HEK293 (cell line): ENCODE measurements around the gene TMTC1.

ENCODE experiments used
- CTCF ChIA-PET: fragments of 350-600 bp; formaldehyde crosslinking; extraction: SDS; loops from one replicate; lab custom pipeline; 2021; ENCODE audit warnings: antibody characterized with exemption; lab: Yijun Ruan, JAX
- POLR2A ChIA-PET: fragments of 300-600 bp; formaldehyde crosslinking; extraction: SDS; loops from one replicate; lab custom pipeline; 2020; ENCODE audit warnings: antibody characterized with exemption, inconsistent platforms; lab: Yijun Ruan, JAX
- H3K27ac ChIP-seq: fragments of 200-500 bp; sonication (Bioruptor generic); 2 replicates; pipeline ENCODE4 v1.5.1; 2014; ENCODE audit warnings: low read depth, low read length, control low read depth, inconsistent platforms; ENCODE audit errors: extremely low read depth
- H3K36me3 ChIP-seq, 2 experiments: fragments of 200-500 bp in 1 of 2; sonication (Bioruptor generic) in 1 of 2; 1 replicate in 1 of 2; 2 replicates in 1 of 2; pipeline ENCODE4 v1.5.1; 2014 to 2017; ENCODE audit warnings: inconsistent platforms in 2 of 2, low read length in 2 of 2; ENCODE audit not compliant: control insufficient read depth in 2 of 2, insufficient read depth in 1 of 2
- H3K4me1 ChIP-seq: fragments of 200-500 bp; sonication (Bioruptor generic); 2 replicates; pipeline ENCODE4 v1.5.1; 2014; ENCODE audit warnings: mild to moderate bottlenecking, low read length, inconsistent platforms; ENCODE audit not compliant: control insufficient read depth, insufficient read depth
- H3K4me3 ChIP-seq: 2 replicates; pipeline ENCODE4 v1.5.1; 2011; ENCODE audit warnings: low read depth, mild to moderate bottlenecking, control low read depth, low read length, moderate library complexity
- H3K9me3 ChIP-seq: fragments of 200-500 bp; sonication (Bioruptor generic); 2 replicates; pipeline ENCODE4 v1.5.1; 2014; ENCODE audit warnings: low read depth, low read length, inconsistent platforms; ENCODE audit not compliant: control insufficient read depth, insufficient read depth
- EGR2 ChIP-seq: fragments of 450-650 bp; formaldehyde crosslinking; IDR thresholded peaks from 2 replicates; pipeline ENCODE4 v1.5.1; 2016; ENCODE audit warnings: low read depth, missing biosample characterization, missing genetic modification characterization
- HOXD13 ChIP-seq: sonication (generic); formaldehyde crosslinking; IDR thresholded peaks from 2 replicates; pipeline ENCODE4 v1.8.0; 2022; ENCODE audit warnings: missing genetic modification reagents, borderline replicate concordance
- OVOL3 ChIP-seq: fragments of 450-650 bp; formaldehyde crosslinking; IDR thresholded peaks from 2 replicates; pipeline ENCODE4 v1.5.1; 2016; ENCODE audit warnings: missing biosample characterization, missing genetic modification characterization
- PRDM4 ChIP-seq: fragments of 450-650 bp; formaldehyde crosslinking; IDR thresholded peaks from 2 replicates; pipeline ENCODE4 v1.5.1; 2017; ENCODE audit warnings: missing biosample characterization, missing genetic modification characterization
- ZBTB7A ChIP-seq: fragments of 450-650 bp; formaldehyde crosslinking; IDR thresholded peaks from 2 replicates; pipeline ENCODE4 v1.5.1; 2016; ENCODE audit warnings: low read depth, missing biosample characterization, missing genetic modification characterization
- ZNF211 ChIP-seq: fragments of 450-650 bp; formaldehyde crosslinking; IDR thresholded peaks from 2 replicates; pipeline ENCODE4 v1.5.1; 2016; ENCODE audit warnings: low read depth, missing biosample characterization, missing genetic modification characterization
- ZNF274 ChIP-seq, 2 experiments: fragments of 200-500 bp in 1 of 2; fragments of 450-650 bp in 1 of 2; sonication (Bioruptor generic) in 1 of 2; formaldehyde crosslinking in 1 of 2; IDR thresholded peaks; 2 replicates each; pipeline versions ENCODE4 v1.5.1 to v1.6.1; 2014 to 2016; ENCODE audit warnings: borderline replicate concordance in 1 of 2, inconsistent platforms in 1 of 2, low read length in 1 of 2, missing biosample characterization in 1 of 2, missing genetic modification characterization in 1 of 2
- ZNF335 ChIP-seq: fragments of 450-650 bp; formaldehyde crosslinking; conservative IDR thresholded peaks from 2 replicates; pipeline ENCODE4 v1.5.1; 2016; ENCODE audit warnings: missing biosample characterization, missing genetic modification characterization
- ZNF391 ChIP-seq: fragments of 450-650 bp; formaldehyde crosslinking; IDR thresholded peaks from 2 replicates; pipeline ENCODE4 v1.5.1; 2016; ENCODE audit warnings: low read depth, missing biosample characterization, missing genetic modification characterization, borderline replicate concordance
- ZNF544 ChIP-seq: fragments of 450-650 bp; formaldehyde crosslinking; IDR thresholded peaks from 2 replicates; pipeline ENCODE4 v1.5.0; 2017; ENCODE audit warnings: missing biosample characterization, missing genetic modification characterization
- ZNF623 ChIP-seq: fragments of 450-650 bp; formaldehyde crosslinking; IDR thresholded peaks from 2 replicates; pipeline ENCODE4 v1.5.1; 2016; ENCODE audit warnings: missing biosample characterization, missing genetic modification characterization
- ZNF677 ChIP-seq: fragments of 450-650 bp; IDR thresholded peaks from 2 replicates; pipeline ENCODE4 v1.5.0; 2018; ENCODE audit warnings: missing biosample characterization, mild to moderate bottlenecking, missing genetic modification characterization, moderate library complexity
- TF ChIP-seq, protein P1 (sequence below): fragments of 450-650 bp; formaldehyde crosslinking; IDR thresholded peaks from 2 replicates; pipeline ENCODE4 v1.5.1; 2016; ENCODE audit warnings: missing biosample characterization, missing genetic modification characterization
- TF ChIP-seq, protein P2 (sequence below): sonication (generic); formaldehyde crosslinking; IDR thresholded peaks from 2 replicates; pipeline ENCODE4 v1.8.1; 2022; ENCODE audit warnings: mild to moderate bottlenecking, moderate library complexity, missing genetic modification reagents
- TF ChIP-seq, protein P3 (sequence below): fragments of 450-650 bp; formaldehyde crosslinking; optimal IDR thresholded peaks from 2 replicates; pipeline ENCODE3; 2016; ENCODE audit warnings: missing biosample characterization, mild to moderate bottlenecking, missing genetic modification characterization

TMTC1 gene

DNA sequence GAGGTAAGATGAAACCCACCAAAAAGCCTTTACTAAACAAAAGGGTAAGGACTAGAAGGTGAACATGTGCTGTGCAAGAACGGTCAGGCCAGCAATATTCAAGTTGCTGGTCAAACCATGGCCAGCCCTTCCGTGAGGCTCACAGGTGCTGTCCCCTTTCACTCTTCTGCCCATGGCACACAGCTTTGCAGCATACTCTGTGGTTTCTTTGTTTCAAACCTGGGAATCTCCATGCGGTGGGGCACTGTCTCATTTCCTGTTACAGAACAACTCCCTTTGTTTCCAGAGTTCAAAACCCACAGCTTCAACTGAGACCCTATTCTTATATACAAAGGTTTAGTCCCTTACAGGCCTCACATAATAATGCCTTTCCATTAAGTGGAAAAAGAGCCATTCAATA, 284.5 kb downstream of the TMTC1 start (continued):
- TF ChIP-seq, protein P1, sequence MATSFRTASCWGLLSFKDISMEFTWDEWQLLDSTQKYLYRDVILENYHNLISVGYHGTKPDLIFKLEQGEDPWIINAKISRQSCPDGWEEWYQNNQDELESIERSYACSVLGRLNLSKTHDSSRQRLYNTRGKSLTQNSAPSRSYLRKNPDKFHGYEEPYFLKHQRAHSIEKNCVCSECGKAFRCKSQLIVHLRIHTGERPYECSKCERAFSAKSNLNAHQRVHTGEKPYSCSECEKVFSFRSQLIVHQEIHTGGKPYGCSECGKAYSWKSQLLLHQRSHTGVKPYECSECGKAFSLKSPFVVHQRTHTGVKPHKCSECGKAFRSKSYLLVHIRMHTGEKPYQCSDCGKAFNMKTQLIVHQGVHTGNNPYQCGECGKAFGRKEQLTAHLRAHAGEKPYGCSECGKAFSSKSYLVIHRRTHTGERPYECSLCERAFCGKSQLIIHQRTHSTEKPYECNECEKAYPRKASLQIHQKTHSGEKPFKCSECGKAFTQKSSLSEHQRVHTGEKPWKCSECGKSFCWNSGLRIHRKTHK (tag by site-specific recombination), result no peak
- TF ChIP-seq ZNF677 (tag by site-specific recombination) (no peak), ZNF274 (IDR thresholded peaks at IDR 0.05; ENCODE audit: low read length) (no peak), ZNF274 (tag by site-specific recombination; IDR thresholded peaks at IDR 0.05; ENCODE audit: borderline replicate concordance) (no peak), ZNF544 (tag by site-specific recombination) (no peak)
- TF ChIP-seq, protein P2, sequence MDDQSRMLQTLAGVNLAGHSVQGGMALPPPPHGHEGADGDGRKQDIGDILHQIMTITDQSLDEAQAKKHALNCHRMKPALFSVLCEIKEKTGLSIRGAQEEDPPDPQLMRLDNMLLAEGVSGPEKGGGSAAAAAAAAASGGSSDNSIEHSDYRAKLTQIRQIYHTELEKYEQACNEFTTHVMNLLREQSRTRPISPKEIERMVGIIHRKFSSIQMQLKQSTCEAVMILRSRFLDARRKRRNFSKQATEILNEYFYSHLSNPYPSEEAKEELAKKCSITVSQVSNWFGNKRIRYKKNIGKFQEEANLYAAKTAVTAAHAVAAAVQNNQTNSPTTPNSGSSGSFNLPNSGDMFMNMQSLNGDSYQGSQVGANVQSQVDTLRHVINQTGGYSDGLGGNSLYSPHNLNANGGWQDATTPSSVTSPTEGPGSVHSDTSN (CRISPR knock-in tag), result no peak

GRCh38 chr12:29497588-29497987, 286.2 kb downstream of the TMTC1 start, which contains the start of gene OVCH1:
OVCH1 (minus strand) TSS chr12:29497686; CDS start chr12:29497686, 0 bp downstream.
- ChIA-PET POLR2A (no interaction called here), CTCF (no interaction called here)
- Histone ChIP-seq H3K4me1 (no peaks in the 10 kb centered on the region), H3K36me3 (no peaks in the 10 kb centered on the region), H3K9me3 (no peaks in the 10 kb centered on the region), H3K4me3 (no peak within 1 kb of the TSS), H3K27ac (no peak within 1 kb of the TSS)
- TF ChIP-seq OVOL3 (no peak), HOXD13 (CRISPR knock-in tag) (no peak), ZNF623 (tag by site-specific recombination) (no peak), ZBTB7A (no peak), PRDM4 (tag by site-specific recombination) (no peak), ZNF391 (tag by site-specific recombination) (no peak), ZNF335 (tag by site-specific recombination) (no peak), EGR2 (tag by site-specific recombination) (no peak)

DNA sequence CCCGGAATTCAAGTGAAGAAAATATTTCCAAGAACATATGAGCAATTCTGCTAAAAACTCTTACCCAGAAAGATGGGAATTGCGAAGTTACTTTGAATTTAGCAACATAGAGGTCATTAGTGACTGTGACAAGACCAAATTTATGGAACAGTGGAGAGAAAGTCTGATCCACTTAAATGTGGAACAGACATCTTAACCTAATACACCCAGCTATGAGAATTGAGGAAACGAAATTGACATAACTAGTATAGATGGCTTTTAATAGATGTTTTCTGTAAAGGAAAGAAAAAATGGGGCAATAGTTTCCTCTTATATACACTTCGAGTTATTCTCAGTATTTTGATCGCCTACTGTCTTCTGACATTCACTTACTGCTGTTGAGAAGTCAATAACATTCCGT, 290.9 kb downstream of the TMTC1 start:
- H3K4me1 ChIP-seq, result no peaks in the 10 kb centered on the region
- no peak for TF ChIP-seq ZNF211 (tag by site-specific recombination)
- TF ChIP-seq, protein P3, sequence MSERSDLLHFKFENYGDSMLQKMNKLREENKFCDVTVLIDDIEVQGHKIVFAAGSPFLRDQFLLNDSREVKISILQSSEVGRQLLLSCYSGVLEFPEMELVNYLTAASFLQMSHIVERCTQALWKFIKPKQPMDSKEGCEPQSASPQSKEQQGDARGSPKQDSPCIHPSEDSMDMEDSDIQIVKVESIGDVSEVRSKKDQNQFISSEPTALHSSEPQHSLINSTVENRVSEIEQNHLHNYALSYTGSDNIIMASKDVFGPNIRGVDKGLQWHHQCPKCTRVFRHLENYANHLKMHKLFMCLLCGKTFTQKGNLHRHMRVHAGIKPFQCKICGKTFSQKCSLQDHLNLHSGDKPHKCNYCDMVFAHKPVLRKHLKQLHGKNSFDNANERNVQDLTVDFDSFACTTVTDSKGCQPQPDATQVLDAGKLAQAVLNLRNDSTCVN (tag by site-specific recombination), result no peak
- TF ChIP-seq, all 188 proteins: peak for 0

More for the DNA sequence above, 290.9 kb downstream of the TMTC1 start:
- CTCF ChIA-PET, result no interaction called here
- Histone ChIP-seq H3K27ac (no peak overlapping the region), H3K4me3 (no peak overlapping the region), H3K9me3 (no peaks in the 10 kb centered on the region), H3K36me3 (no peaks in the 10 kb centered on the region)
- POLR2A ChIA-PET, result no interaction called here
